Endometrial microvascular endothelial cells (primary cell): ENCODE results near the gene CDC42SE2. TPM values are rescaled to one million over a fixed set of nuclear protein-coding genes. Genes with fewer than 3 reads are reported as not detected.
"Not testable (repeated sequence)": the region's sequence is repeated elsewhere in the genome, so short reads cannot be mapped to it uniquely, and the experiment has no call there.

Experiments
- in situ Hi-C: cut with HindIII; loops from 2 replicates; pipeline ENCODE4 v1.10.0; 2017; ENCODE audit warnings: low sequenced_read_pairs, low pct_unique_long_range_greater_than_20kb; ENCODE audit errors: inconsistent ontology term
- total RNA-seq: library from RNA; depleted of rRNA; stranded (reverse); fragments of >200 nt; gene quantifications from one replicate; pipeline ENCODE4 v1.2.3, GENCODE V29; 2015; ENCODE audit errors: inconsistent ontology term

The CDC42SE2 gene
- total RNA-seq, 1 donor from 2014 or later, result 28.6 TPM

- in situ Hi-C loops, result not testable (repeated sequence)
Measured at GRCh38 chr5:131399007-131399406, 135.2 kb downstream of the CDC42SE2 start.

DNA sequence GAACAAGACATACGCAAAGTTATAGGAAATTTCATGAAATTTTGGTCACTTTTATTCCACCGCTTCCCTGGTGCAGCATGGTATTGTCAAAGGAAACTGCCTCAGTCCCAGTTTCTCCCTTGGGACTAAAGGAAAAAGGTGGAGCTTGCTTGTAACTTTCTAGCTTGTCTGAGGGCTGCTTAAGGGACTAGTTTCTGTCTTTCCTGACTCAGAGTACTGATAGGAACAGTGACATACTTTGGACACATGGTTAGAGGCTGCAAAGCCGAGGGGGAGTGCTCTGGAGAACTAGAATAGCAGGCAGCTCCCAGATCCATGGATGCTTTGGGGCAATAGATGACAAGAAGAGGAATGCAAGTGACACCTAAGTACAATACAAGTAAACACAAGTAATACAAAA is 136.7 kb downstream of the CDC42SE2 start:
- in situ Hi-C loops, result loop anchor here (25.0 kb wide), 1 partner anchor 138 kb away; the partner anchor contains the start of gene CDC42SE2

GRCh38 chr5:131405674-131406073 is 141.8 kb downstream of the CDC42SE2 start:
- in situ Hi-C loops, result loop anchor here (25.0 kb wide), 1 partner anchor 143 kb away; the partner anchor contains the start of gene CDC42SE2

GRCh38 chr5:131406076-131406475 is 142.2 kb downstream of the CDC42SE2 start:
- in situ Hi-C loops, result loop anchor here (25.0 kb wide), 1 partner anchor 144 kb away; the partner anchor contains the start of gene CDC42SE2

GRCh38 chr5:131406975-131407638 is 143.3 kb downstream of the CDC42SE2 start:
- in situ Hi-C loops, result loop anchor here (25.0 kb wide), 1 partner anchor 145 kb away; the partner anchor contains the start of gene CDC42SE2

DNA sequence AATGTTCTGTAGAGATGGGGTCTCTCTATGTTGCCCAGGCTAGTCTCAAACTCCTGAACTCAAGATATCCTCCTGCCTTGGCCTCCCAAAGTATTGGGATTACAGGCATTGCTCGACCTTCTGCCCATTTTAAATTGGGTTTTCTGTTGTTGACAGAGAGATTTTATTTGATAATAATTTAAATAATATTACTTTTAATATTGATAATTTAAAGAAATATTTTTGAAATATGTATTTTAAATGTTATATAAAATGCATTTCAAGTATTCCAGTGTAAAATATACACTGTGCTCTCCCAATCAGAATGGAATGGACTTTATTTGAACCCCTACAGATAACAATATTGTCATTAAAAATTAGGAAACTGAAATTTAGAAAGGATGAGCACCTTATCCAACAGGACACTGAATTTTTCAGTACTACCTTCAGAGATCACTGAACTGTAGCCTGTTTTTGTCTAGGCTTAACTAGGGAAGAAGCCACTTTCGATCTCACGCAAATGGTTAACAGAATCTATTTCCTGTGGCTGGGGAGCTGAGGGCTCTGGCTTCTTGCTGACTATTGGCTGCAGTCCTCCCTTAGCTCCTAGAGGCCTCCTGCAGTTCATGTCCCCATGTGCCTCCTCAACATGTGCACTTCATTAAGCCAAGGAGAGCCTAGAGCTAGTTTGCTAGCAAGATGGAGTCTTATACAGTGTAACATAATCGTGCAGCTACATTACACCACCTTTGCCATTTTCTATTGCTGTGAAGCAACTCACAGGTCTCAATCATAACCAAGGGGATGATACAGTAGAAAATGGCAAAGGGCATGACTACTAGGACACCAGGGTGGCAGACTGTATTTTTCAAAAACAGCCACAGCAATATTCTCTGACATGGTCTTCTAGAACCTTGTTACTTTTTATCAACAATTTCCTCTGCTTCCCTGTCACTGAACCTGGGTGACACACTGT is 150.0 kb downstream of the CDC42SE2 start:
- in situ Hi-C loops, result loop anchor here (25.0 kb wide), 1 partner anchor 152 kb away; the partner anchor contains the start of gene CDC42SE2

DNA sequence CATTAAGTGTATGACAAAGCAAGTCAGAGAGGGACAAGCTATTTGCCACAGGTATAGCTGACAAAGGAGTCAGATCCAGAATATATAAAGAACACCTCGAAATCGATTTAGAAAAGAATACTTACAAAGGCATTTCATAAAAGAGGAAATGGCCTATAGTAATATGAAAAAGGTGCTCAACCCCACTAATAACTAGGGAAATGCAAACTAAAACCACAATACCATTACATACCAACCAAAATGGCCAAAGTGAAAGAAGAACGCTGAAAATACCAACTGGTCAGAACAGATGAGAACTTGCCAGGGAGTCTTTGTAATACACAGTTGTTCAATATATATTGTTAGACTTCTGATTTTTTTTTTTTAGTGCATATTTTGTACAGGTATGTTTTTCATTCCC is 152.9 kb downstream of the CDC42SE2 start:
- in situ Hi-C loops, result loop anchor here (25.0 kb wide), 1 partner anchor 154 kb away; the partner anchor contains the start of gene CDC42SE2

- in situ Hi-C loops, result loop anchor here (25.0 kb wide), 1 partner anchor 155 kb away; the partner anchor contains the start of gene CDC42SE2
Measured at GRCh38 chr5:131417240-131417869, 153.5 kb downstream of the CDC42SE2 start.

DNA sequence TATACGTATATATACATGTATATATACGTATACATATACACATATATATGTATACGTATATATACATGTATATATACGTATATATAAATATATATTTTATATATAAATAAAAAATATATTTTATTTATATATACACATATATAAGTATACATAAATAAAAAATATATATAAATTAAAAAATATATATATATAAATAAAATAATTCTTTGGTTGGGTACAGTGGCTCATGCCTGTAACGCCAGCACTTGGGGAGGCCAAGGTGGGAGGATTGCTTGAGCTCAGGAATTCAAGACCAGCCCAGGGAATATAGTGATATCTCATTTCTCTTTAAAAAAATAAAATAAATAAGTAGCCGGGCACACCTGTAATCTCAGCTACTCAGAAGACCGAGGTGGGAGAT is 155.0 kb downstream of the CDC42SE2 start:
- in situ Hi-C loops, result loop anchor here (25.0 kb wide), 1 partner anchor 157 kb away; the partner anchor contains the start of gene CDC42SE2

DNA sequence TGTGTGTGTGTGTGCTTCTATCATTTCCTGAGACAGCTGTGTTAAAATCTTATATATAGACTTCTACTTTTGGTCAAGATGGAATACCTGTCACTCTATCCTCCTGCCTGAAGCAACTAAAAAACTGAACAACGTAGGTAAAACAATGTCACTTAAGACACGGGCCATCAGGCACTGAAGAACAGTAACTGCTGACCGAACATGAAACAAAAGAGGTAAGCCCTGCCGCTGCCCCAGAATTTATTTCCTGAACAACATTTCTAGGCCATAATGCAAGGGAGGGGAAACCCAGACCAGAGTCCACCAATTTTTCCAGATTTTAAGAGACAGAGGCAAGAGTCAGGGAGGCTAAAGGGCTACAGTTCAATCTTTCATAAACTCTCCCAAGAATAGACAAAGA is 156.0 kb downstream of the CDC42SE2 start:
- in situ Hi-C loops, result loop anchor here (25.0 kb wide), 1 partner anchor 158 kb away; the partner anchor contains the start of gene CDC42SE2

- in situ Hi-C loops, result loop anchor here (25.0 kb wide), 1 partner anchor 161 kb away; the partner anchor contains the start of gene CDC42SE2
Measured at GRCh38 chr5:131423056-131423455, 159.2 kb downstream of the CDC42SE2 start.

GRCh38 chr5:131426011-131426410 is 162.2 kb downstream of the CDC42SE2 start:
- in situ Hi-C loops, result loop anchor here (25.0 kb wide), 1 partner anchor 586 kb away; the partner anchor contains the start of gene ACSL6

GRCh38 chr5:131430794-131431193 is 166.9 kb downstream of the CDC42SE2 start:
- in situ Hi-C loops, result loop anchor here (25.0 kb wide), 1 partner anchor 582 kb away; the partner anchor contains the start of gene ACSL6

- in situ Hi-C loops, result loop anchor here (25.0 kb wide), 1 partner anchor 581 kb away; the partner anchor contains the start of gene ACSL6
Measured at GRCh38 chr5:131431794-131432193, 167.9 kb downstream of the CDC42SE2 start.

- in situ Hi-C loops, result loop anchor here (25.0 kb wide), 1 partner anchor 579 kb away; the partner anchor contains the start of gene ACSL6
Measured at GRCh38 chr5:131433109-131433508, 169.3 kb downstream of the CDC42SE2 start.

DNA sequence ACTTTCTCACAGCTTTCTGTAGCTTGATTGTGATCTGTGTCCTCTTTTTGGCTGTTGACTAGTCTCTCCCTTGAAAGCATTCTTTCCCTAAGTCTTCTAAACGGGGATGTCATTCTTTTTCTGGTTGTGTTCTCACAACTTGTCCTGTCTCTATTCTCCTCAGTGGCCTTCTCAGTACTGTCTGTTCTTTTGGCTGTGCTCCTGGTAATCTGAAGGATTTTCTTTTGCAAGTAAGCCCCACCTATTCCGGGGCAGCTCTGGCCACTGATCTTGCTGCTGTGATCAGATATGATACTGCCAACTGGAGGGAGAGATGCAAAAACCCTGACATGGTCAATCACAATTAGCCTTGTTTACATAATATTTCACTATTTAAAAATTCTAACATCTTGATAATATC is 172.2 kb downstream of the CDC42SE2 start:
- in situ Hi-C loops, result loop anchor here (25.0 kb wide), 1 partner anchor 576 kb away; the partner anchor contains the start of gene ACSL6

- in situ Hi-C loops, result loop anchor here (25.0 kb wide), 1 partner anchor 571 kb away; the partner anchor contains the start of gene ACSL6
Measured at GRCh38 chr5:131441184-131441583, 177.3 kb downstream of the CDC42SE2 start.
